Measurements from ENCODE around the gene RELT.
A peak's percentile ranks its signal among the peaks of the same experiment; 100 is the strongest.

The RELT gene

DNA sequence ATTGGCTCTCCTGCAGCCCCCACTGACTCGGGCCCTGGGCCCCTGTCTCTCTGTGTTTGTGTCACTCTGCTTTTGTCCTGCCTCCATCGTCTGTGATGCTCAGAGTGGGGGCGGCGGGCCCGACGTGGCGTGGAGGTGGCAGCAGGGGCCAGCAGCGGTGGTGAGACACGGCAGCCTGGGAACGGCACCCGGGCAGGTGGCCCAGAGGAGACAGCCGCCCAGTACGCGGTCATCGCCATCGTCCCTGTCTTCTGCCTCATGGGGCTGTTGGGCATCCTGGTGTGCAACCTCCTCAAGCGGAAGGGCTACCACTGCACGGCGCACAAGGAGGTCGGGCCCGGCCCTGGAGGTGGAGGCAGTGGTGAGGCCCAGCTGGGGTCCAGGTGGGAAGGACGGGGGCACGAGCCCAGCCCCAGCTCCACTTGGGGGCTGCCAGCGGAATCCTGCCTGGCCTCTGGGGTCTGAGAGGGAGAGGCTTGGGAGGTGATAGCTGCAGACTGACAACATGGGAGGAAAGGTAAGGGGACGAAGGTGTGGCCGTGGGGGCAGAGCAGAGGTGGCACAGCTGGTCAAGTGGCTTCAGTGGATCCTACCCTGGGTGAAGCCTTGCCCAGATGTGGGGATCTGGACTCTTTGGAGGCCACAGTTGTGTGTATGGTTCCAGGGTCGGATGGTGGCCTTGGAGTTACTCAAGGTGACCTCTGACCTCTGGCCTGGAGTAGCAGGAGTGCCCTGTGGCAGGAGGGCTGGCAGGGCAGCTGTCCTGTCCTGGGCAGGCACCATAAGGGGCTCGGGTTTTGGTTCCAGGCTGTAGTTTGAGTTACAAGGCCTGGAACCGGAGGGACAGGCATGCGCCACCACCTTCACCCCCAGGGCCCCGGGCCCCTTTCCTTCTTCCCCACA, 16.2 kb downstream of the RELT start:
- no peak for DNase-seq (ENCODE audit: low spot score)

DNA sequence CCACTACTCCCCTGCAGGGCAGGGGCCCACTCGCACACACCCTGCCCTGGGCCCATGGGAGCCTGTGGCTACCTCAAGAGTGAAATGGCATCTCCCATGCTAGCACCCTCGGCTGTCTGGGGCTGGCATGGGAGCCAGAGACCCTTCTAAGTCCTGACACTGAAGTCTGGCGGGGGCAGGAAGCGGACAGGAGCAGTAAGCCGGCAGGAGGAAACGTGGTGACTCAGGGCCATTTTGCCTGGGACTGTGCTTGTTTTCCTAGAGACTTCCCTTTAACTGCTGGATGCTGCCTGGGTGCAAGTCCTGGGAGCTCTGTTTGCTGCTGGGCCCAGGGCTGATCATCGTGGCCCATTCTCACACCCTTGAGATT, 16.8 kb downstream of the RELT start:
- no peak for DNase-seq (ENCODE audit: low spot score)

- DNase-seq (ENCODE audit: low spot score) = peak; percentile 78
Observed at GRCh38 chr11:73393479-73394415, 17.5 kb downstream of the RELT start.

- no peak for DNase-seq (ENCODE audit: low spot score)
Observed at GRCh38 chr11:73394416-73395296, 18.5 kb downstream of the RELT start.

GRCh38 chr11:73395297-73396208, 19.4 kb downstream of the RELT start:
- no peak for DNase-seq (ENCODE audit: low spot score)

- no peak for DNase-seq (ENCODE audit: low spot score)
Observed at GRCh38 chr11:73396251-73396930, 20.2 kb downstream of the RELT start.

- DNase-seq (ENCODE audit: low spot score) = no peak
Observed at GRCh38 chr11:73396985-73397384, 20.8 kb downstream of the RELT start.

DNA sequence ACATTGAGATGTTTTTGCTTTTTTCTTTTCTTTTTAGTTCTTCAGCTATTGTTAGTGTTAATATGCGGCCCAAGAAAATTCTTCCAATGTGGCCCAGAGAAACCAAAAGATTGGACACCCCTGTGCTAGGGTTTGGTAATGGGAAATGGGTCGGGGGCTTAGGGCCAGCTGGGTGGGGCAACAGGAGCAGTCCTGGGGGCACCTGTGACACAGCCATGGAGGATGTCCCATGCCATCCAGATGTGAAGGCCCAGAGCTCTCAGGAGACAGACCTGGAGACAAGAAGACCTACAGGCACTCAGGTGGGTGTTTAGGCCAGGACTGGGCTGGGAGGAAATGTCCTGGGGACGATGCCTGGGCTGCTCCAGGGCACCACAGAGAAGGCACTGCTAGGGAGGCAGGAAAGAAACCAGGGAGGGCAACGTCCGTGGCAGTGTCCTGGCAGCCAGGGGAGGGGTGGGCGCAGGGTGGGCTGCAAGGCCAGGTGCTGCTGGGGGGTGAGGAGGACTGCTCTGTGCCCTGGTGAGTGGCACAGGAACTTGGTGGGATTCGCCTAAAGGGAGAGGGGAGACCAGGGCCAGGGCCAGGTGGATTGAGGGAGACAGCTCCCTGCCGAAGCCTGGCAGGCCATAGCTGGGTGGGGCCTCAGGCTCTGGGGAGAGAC, 21.4 kb downstream of the RELT start:
- no peak for DNase-seq (ENCODE audit: low spot score)

- DNase-seq (ENCODE audit: low spot score) = no peak
Observed at GRCh38 chr11:73398132-73398526, 21.9 kb downstream of the RELT start.

DNA sequence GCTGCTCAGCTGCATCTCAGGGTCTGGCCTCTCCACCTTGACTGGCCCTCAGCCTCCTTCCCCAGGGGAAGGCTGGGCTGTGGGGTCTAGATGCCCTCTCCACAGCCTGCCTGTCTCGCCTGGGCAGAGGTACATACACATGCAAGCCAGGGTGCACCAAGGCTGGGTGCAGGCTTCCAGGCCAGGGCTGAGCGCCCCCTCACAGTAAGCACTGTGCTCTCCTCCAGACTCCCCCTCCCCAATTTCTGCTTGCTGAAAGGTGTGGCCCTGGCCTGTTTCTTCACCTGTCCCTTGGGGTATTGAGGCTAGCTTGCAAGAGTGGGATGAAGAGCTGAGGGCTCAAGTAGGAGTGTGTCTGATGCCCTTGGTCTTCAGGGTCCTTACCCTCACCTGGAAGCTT, 22.5 kb downstream of the RELT start:
- DNase-seq (ENCODE audit: low spot score) = no peak

GRCh38 chr11:73399159-73399590, 23.0 kb downstream of the RELT start:
- DNase-seq (ENCODE audit: low spot score) = no peak

GRCh38 chr11:73399636-73400035, 23.4 kb downstream of the RELT start:
- no peak for DNase-seq (ENCODE audit: low spot score)

- no peak for DNase-seq (ENCODE audit: low spot score)
Observed at GRCh38 chr11:73400293-73400692, 24.1 kb downstream of the RELT start.

GRCh38 chr11:73401217-73401923, 25.2 kb downstream of the RELT start:
- DNase-seq (ENCODE audit: low spot score) = no peak

GRCh38 chr11:73401924-73402833, 26.0 kb downstream of the RELT start:
- DNase-seq (ENCODE audit: low spot score) = no peak

GRCh38 chr11:73402834-73403185, 26.6 kb downstream of the RELT start:
- DNase-seq (ENCODE audit: low spot score) = no peak

DNA sequence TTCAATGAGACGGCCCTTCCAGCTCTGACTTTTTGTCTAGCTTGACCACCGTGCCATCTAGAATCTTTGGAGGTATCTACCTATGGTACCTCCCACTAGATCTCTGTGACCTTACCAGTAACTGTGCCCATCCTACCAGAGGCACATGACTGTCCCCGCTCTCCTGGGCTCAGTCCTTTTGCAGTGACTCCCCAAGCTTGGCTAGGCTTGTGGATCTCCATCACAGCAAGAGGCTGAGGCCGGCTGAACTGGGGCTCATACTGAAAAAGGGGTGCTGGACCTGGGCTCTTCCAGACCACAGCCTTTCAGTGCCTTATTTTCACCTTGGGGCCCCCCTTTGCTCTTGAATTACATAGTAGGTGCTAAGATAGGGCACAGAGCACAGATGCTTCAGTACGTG, 27.3 kb downstream of the RELT start:
- no peak for DNase-seq (ENCODE audit: low spot score)

- DNase-seq (ENCODE audit: low spot score) = no peak
Observed at GRCh38 chr11:73404048-73404447, 27.8 kb downstream of the RELT start.

Measured in hematopoietic multipotent progenitor cell treated with erythropoietin and hydrocortisone succinate and interleukin-3 and kit ligand, for 15 days (in vitro differentiated cells).